BLaER1 (cell line): ENCODE data around the gene FAM234A.
"Not testable (repeated sequence)": the region's sequence is repeated elsewhere in the genome, so short reads cannot be mapped to it uniquely, and the experiment has no call there.

ENCODE experiments used
- H3K27ac ChIP-seq: shearing (Covaris generic); formaldehyde crosslinking; 2 replicates; pipeline ENCODE4 v1.8.1; 2022
- H3K27me3 ChIP-seq: shearing (Covaris generic); formaldehyde crosslinking; 2 replicates; pipeline ENCODE4 v1.8.1; 2022
- H3K36me3 ChIP-seq: shearing (Covaris generic); formaldehyde crosslinking; 2 replicates; pipeline ENCODE4 v1.8.1; 2022
- H3K4me1 ChIP-seq: shearing (Covaris generic); formaldehyde crosslinking; 2 replicates; pipeline ENCODE4 v1.8.1; 2022
- H3K4me2 ChIP-seq: shearing (Covaris generic); formaldehyde crosslinking; 2 replicates; pipeline ENCODE4 v1.8.1; 2022
- H3K4me3 ChIP-seq: shearing (Covaris generic); formaldehyde crosslinking; 2 replicates; pipeline ENCODE4 v1.8.1; 2022
- H3K9ac ChIP-seq: shearing (Covaris generic); formaldehyde crosslinking; 2 replicates; pipeline ENCODE4 v1.8.1; 2022
- H3K9me3 ChIP-seq: shearing (Covaris generic); formaldehyde crosslinking; 2 replicates; pipeline ENCODE4 v1.8.1; 2022
- H4K20me1 ChIP-seq: shearing (Covaris generic); formaldehyde crosslinking; 2 replicates; pipeline ENCODE4 v1.8.1; 2022
- Cebpa-rat ChIP-seq: shearing (Covaris generic); IDR thresholded peaks from 2 replicates; pipeline ENCODE4 v1.8.1; 2022

FAM234A gene

DNA sequence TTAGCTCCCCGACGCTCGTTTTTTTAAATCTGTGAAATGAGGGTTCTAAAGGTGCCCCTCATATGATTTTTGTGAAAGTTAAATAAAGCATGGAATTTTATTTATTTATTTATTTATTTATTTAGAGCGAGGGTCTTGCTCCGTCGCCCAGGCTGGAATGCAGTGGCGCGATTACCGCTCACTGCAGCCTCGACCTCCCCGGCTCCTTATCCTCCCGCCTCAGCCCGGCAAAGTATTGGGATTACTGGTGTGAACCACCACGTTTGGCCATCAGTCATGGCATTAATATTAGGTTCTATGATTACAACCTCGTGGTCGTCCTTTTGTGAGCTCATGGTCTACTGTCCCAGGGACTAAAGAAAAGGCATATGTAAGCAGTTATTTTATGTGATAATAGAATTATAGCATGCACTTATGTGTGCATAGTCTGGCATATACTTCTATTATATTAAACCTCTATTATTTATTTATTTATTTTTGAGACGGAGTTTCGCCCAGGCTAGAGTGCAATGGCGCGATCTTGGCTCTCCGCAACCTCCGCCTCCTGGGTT is 4.8 kb upstream of the FAM234A start:
- peak overlapping the region; percentile 82; the same call in 1 of the 2 replicates for H3K4me3 ChIP-seq
- H3K9ac ChIP-seq, result peak overlapping the region; percentile 94; the same call in 1 of the 2 replicates
- H3K9me3 ChIP-seq, result no peaks in the 10 kb centered on the region

DNA sequence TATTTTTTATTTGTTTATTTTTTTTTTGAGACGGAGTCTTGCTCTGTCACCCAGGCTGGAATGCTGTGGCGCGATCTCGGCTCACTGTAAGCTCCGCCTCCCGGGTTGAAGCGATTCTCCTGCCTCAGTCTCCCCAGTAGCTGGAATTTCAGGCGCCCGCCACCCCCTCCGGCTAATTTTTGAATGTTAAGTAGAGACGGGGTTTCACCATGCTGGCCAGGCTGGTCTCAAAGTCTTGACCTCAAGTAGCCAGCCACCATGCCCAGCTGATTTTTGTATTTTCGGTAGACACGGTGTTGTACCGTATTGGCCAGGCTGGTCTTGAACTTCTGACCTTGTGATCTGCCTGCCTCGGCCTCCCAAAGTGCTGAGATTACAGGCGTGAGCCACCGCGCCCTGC is 4.3 kb upstream of the FAM234A start:
- H3K27ac ChIP-seq, H3K4me2 ChIP-seq, H3K4me3 ChIP-seq, H3K27me3 ChIP-seq, H3K9ac ChIP-seq, H3K9me3 ChIP-seq: not testable (repeated sequence)
- Histone ChIP-seq H3K4me1 (peaks cover 31% of the 10 kb centered on the region), H4K20me1 (peaks cover 40% of the 10 kb centered on the region), H3K36me3 (peaks cover 27% of the 10 kb centered on the region)

More for the DNA sequence above, 4.8 kb upstream of the FAM234A start:
- Histone ChIP-seq H3K4me2 (peak overlapping the region; percentile 91), H4K20me1 (peaks cover 42% of the 10 kb centered on the region), H3K27me3 (no peaks in the 10 kb centered on the region), H3K27ac (no peak overlapping the region), H3K4me1 (peaks cover 30% of the 10 kb centered on the region), H3K36me3 (peaks cover 32% of the 10 kb centered on the region)
- TF ChIP-seq Cebpa-rat, result no peak

DNA sequence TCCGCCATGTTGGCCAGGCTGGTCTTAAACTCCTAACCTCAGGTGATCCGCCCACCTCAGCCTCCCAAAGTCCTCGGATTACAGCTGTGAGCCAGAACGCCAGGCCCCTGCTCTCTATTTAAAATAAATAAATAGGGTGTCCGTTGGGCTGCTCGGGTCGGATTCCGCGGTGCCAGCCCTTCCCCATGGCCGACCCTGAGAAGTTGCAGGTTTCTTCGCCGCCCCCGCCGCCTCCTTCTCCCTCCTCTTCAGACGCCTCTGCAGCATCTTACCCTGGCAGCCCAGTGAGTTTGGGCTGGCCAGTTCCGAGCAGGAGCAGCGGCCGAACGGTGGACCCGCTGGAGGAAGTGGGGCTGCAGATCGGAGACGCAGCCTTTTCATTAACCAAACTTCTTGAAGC is 3.7 kb upstream of the FAM234A start:
- H3K4me1 ChIP-seq, result peaks cover 37% of the 10 kb centered on the region
- no peak overlapping the region for H3K4me3 ChIP-seq
- peaks cover 40% of the 10 kb centered on the region for H4K20me1 ChIP-seq
- H3K9me3 ChIP-seq, result no peaks in the 10 kb centered on the region
- no peak overlapping the region for H3K4me2 ChIP-seq
- H3K9ac ChIP-seq, result no peak overlapping the region
- H3K27ac ChIP-seq, result no peak overlapping the region
- TF ChIP-seq Cebpa-rat, result no peak
- no peaks in the 10 kb centered on the region for H3K27me3 ChIP-seq
- peaks cover 21% of the 10 kb centered on the region for H3K36me3 ChIP-seq

DNA sequence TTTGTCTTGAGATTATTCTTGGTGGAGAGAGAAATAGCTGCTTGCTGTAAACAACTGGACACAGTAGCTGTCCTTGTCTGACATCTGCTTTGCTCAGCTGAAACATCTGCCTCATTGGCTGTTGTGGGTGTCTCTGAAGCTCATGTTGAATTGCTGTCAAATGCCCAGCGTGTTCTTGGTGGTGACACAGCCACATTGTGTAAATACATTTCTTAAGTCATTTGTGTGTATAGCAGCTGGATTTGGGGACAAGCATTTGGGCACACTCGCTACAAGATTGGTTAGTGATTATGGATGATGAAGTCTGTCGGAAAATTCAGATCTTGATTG is 5.3 kb downstream of the FAM234A start:
- H3K27ac ChIP-seq, result no peak overlapping the region
- no peak overlapping the region for H3K9ac ChIP-seq
- H3K36me3 ChIP-seq, result peaks cover 14% of the 10 kb centered on the region

DNA sequence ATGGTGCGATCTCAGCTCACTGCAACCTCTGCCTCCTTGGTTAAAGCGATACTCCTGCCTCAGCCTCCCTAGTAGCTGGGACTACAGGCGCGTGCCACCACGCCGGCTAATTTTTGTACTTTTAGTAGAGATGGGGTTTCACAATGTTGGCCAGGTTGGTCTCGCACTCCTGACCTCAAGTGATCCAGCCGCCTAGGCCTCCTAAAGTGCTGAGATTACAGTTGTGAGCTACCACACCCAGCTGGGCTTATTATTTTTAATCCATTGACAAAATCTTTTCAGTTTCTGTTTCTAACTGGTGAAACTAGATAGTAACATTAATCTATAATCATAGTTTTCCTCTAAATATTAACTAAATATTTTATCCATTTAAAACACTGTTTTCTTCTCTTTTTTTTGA is 5.9 kb downstream of the FAM234A start:
- Histone ChIP-seq H3K27ac (no peak overlapping the region), H3K27me3 (no peaks in the 10 kb centered on the region), H3K36me3 (peaks cover 14% of the 10 kb centered on the region), H3K4me3 (no peak overlapping the region), H3K9ac (no peak overlapping the region), H3K4me2 (no peak overlapping the region), H3K9me3 (peaks cover 5% of the 10 kb centered on the region; the same call in 1 of the 2 replicates), H3K4me1 (peaks cover 80% of the 10 kb centered on the region), H4K20me1 (peaks cover 30% of the 10 kb centered on the region; the same call in 1 of the 2 replicates)
- no peak for TF ChIP-seq Cebpa-rat

More for the DNA sequence above, 5.3 kb downstream of the FAM234A start:
- Histone ChIP-seq H3K4me2 (peak overlapping the region; percentile 18; the same call in 1 of the 2 replicates), H4K20me1 (peaks cover 36% of the 10 kb centered on the region; the same call in 1 of the 2 replicates), H3K4me3 (no peak overlapping the region), H3K9me3 (peaks cover 5% of the 10 kb centered on the region; the same call in 1 of the 2 replicates), H3K27me3 (no peaks in the 10 kb centered on the region), H3K4me1 (peaks cover 77% of the 10 kb centered on the region)
- TF ChIP-seq Cebpa-rat, result no peak

DNA sequence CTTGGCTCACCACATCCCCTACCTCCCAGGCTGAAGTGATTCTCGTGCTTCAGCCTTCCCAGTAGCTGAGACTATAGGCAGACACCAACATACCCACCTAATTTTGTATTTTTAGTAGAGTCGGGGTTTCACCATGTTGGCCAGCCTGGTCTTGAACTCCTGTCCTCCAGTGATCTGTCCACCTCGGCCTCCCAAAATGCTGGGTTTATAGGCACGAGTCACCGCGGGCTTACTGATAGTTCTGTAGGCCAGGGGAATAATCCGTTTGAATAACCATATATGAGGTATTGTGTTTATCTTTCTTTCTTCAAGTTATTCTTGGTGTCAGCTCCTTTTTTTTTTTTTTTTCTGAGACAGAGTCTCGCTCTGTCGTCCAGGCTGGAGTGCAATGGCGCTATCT is 7.7 kb downstream of the FAM234A start:
- H3K4me3 ChIP-seq, result no peak overlapping the region
- H3K9me3 ChIP-seq, result peaks cover 5% of the 10 kb centered on the region; the same call in 1 of the 2 replicates
- 0 out of 2 replicates have a peak overlapping the region, but pooled peaks have one; percentile 37 for H3K27ac ChIP-seq
- peaks cover 27% of the 10 kb centered on the region; the same call in 1 of the 2 replicates for H4K20me1 ChIP-seq
- no peak overlapping the region for H3K9ac ChIP-seq
- peaks cover 14% of the 10 kb centered on the region for H3K36me3 ChIP-seq
- H3K4me2 ChIP-seq, result peak overlapping the region; percentile 48
- H3K4me1 ChIP-seq, result peaks cover 77% of the 10 kb centered on the region
- no peak for TF ChIP-seq Cebpa-rat
- no peaks in the 10 kb centered on the region for H3K27me3 ChIP-seq

DNA sequence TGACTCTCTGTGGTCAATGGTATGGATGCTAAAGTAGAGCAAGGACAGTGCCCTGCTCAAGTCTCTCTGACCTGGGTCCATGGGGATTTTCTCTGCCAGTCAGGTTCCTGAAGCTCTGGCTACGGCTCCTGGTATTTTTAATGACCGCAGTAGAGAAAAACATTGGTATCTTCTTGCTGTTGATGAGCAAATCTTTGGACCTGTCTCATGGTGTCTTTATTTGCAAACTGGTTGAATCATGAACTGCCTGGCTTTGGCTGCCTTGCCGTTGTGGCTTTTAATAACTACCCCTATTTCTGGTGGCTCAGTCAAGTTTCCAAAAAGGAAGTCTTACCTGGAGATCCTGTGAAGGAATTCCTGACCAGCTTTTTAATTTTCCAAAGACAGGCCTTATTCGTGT is 8.7 kb downstream of the FAM234A start:
- TF ChIP-seq Cebpa-rat, result no peak
- peak overlapping the region; percentile 48 for H3K4me2 ChIP-seq
- peaks cover 5% of the 10 kb centered on the region; the same call in 1 of the 2 replicates for H3K9me3 ChIP-seq
- H3K27me3 ChIP-seq, result no peaks in the 10 kb centered on the region
- H3K4me3 ChIP-seq, result no peak overlapping the region
- H3K4me1 ChIP-seq, result peaks cover 73% of the 10 kb centered on the region
- no peak overlapping the region for H3K27ac ChIP-seq
- H3K36me3 ChIP-seq, result peaks cover 16% of the 10 kb centered on the region
- H3K9ac ChIP-seq, result no peak overlapping the region
- H4K20me1 ChIP-seq, result peaks cover 27% of the 10 kb centered on the region; the same call in 1 of the 2 replicates

DNA sequence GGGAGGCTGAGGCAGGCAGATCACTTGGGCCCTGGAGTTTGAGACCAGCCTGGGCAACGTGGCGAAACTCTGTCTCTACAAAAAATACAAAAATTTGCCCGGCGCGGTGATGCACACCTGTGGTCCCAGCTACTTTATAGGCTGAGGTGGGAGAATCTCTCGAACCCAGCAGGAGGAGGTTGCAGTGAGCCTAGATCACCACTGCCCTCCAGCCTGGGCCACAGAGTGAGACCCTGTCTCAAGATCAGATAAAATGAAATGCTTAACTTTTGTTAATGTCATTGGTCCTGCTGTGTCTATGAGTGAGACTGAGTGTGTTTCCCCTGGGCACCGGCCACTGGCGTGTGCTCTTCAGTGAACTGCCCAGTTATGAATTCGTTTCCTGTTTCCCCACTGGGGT is 10.5 kb downstream of the FAM234A start:
- no peak for TF ChIP-seq Cebpa-rat
- H3K36me3 ChIP-seq, result peaks cover 32% of the 10 kb centered on the region
- 0 out of 2 replicates have a peak overlapping the region, but pooled peaks have one; percentile 22 for H3K27ac ChIP-seq
- peaks cover 58% of the 10 kb centered on the region for H3K4me1 ChIP-seq
- no peak overlapping the region for H3K4me3 ChIP-seq
- H4K20me1 ChIP-seq, result peaks cover 19% of the 10 kb centered on the region; the same call in 1 of the 2 replicates
- no peaks in the 10 kb centered on the region for H3K27me3 ChIP-seq
- peaks cover 5% of the 10 kb centered on the region; the same call in 1 of the 2 replicates for H3K9me3 ChIP-seq
- no peak overlapping the region for H3K9ac ChIP-seq
- H3K4me2 ChIP-seq, result peak overlapping the region; percentile 24; the same call in 1 of the 2 replicates

DNA sequence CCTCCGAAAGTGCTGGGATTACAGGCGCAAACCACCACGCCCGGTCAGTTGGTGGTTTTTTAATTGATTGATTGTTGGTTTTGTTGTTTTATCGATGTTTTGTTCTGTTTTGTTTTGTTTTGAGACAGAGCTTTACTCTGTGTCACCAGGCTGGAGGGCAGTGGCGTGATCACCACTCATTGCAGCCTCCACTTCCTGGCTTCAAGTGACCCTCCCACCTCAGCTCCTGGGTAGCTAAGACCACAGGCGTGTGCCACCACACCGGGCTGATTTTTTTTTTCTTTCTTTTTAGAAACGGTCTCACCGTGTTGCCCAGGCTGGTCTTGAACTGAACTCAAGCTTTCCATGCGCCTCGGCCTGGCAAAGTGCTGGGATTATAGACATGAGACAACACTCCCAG is 12.4 kb downstream of the FAM234A start:
- no peak overlapping the region for H3K4me2 ChIP-seq
- no peak overlapping the region for H3K4me3 ChIP-seq
- peaks cover 18% of the 10 kb centered on the region; the same call in 1 of the 2 replicates for H4K20me1 ChIP-seq
- H3K27me3 ChIP-seq, result no peaks in the 10 kb centered on the region
- peaks cover 55% of the 10 kb centered on the region for H3K4me1 ChIP-seq
- peaks cover 29% of the 10 kb centered on the region for H3K36me3 ChIP-seq
- TF ChIP-seq Cebpa-rat, result no peak
- no peak overlapping the region for H3K27ac ChIP-seq
- H3K9me3 ChIP-seq, result no peaks in the 10 kb centered on the region
- no peak overlapping the region for H3K9ac ChIP-seq

DNA sequence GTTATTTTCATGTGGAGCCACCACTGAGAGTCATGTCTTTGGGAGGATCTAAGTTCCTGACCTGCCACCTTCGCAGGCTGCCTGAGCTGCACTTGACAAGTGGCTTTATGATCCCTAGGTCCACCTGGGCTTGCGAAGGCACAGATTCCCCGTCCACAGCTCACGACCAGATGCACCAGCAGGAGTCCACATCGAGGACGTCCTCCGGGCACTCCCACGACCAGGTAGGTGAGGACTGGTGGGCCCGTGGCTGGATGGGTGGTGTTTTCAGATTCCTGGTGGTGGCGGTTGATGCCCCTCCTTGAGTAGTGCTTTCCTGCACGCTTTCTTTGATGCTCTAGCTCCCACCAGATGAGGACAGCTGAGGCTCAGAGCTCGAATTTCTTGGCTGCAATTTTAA is 14.8 kb downstream of the FAM234A start:
- Histone ChIP-seq H4K20me1 (no peaks in the 10 kb centered on the region), H3K36me3 (peaks cover 35% of the 10 kb centered on the region), H3K4me2 (no peak overlapping the region), H3K4me1 (peaks cover 55% of the 10 kb centered on the region), H3K4me3 (no peak overlapping the region), H3K9ac (no peak overlapping the region), H3K27me3 (no peaks in the 10 kb centered on the region), H3K27ac (no peak overlapping the region), H3K9me3 (no peaks in the 10 kb centered on the region)
- TF ChIP-seq Cebpa-rat, result no peak
